SK-N-SH treated with all-trans-retinoic acid at 6 μM for 48 hours (cell line): Measurements from ENCODE around the gene HOMER1.

Experiments used
- ATAC-seq: fragments of 200-7000 bp; cut with Tn5 transposase; 3 replicates; pipeline ENCODE4 v1.9.1; 2020; ENCODE audit warnings: mild to moderate bottlenecking, moderate library complexity
- ARNTL ChIP-seq: fragments of 450-650 bp; formaldehyde crosslinking; IDR thresholded peaks from 2 replicates; pipeline ENCODE4 v1.5.0; 2020; ENCODE audit warnings: low read depth, mild to moderate bottlenecking, moderate library complexity, borderline replicate concordance
- CREB5 ChIP-seq: fragments of 250-450 bp; sonication (Bioruptor Pico); IDR thresholded peaks from 2 replicates; pipeline ENCODE4 v1.5.1; 2020; ENCODE audit warnings: low read depth, mild to moderate bottlenecking, moderate library complexity
- CSRNP3 ChIP-seq: fragments of 250-450 bp; sonication (Bioruptor Pico); IDR thresholded peaks from 2 replicates; pipeline ENCODE4 v1.5.1; 2021; ENCODE audit warnings: mild to moderate bottlenecking, moderate library complexity
- ESRRG ChIP-seq: fragments of 250-450 bp; sonication (Bioruptor Pico); IDR thresholded peaks from 2 replicates; pipeline ENCODE4 v1.6.1; 2021; ENCODE audit warnings: mild to moderate bottlenecking
- ISL1 ChIP-seq: fragments of 250-450 bp; sonication (Bioruptor Pico); IDR thresholded peaks from 2 replicates; pipeline ENCODE4 v2.1.2; 2022; ENCODE audit warnings: mild to moderate bottlenecking, moderate library complexity
- OSR1 ChIP-seq: fragments of 250-450 bp; sonication (Bioruptor Pico); IDR thresholded peaks from 2 replicates; pipeline ENCODE4 v1.8.0; 2022; ENCODE audit warnings: moderate library complexity, mild to moderate bottlenecking, inconsistent platforms
- POU6F1 ChIP-seq: fragments of 250-450 bp; sonication (Bioruptor Pico); IDR thresholded peaks from 2 replicates; pipeline ENCODE4 v1.8.0; 2021; ENCODE audit warnings: low read depth, mild to moderate bottlenecking, moderate library complexity, borderline replicate concordance
- PPARA ChIP-seq: fragments of 250-450 bp; sonication (Bioruptor Pico); IDR thresholded peaks from 2 replicates; pipeline ENCODE4 v1.5.0; 2020; ENCODE audit warnings: mild to moderate bottlenecking, borderline replicate concordance
- SNAI2 ChIP-seq: fragments of 250-450 bp; sonication (Bioruptor Pico); IDR thresholded peaks from 2 replicates; pipeline ENCODE4 v1.5.0; 2020; ENCODE audit warnings: mild to moderate bottlenecking, moderate library complexity
- TCF4 ChIP-seq: fragments of 250-450 bp; sonication (Bioruptor Pico); IDR thresholded peaks from 2 replicates; pipeline ENCODE4 v1.8.0; 2021; ENCODE audit warnings: mild to moderate bottlenecking, moderate library complexity, borderline replicate concordance
- TOX ChIP-seq: fragments of 250-450 bp; sonication (Bioruptor Pico); IDR thresholded peaks from 2 replicates; pipeline ENCODE4 v1.8.0; 2021; ENCODE audit warnings: mild to moderate bottlenecking, moderate library complexity, borderline replicate concordance
- TSHZ2 ChIP-seq: fragments of 250-450 bp; sonication (Bioruptor Pico); IDR thresholded peaks from 2 replicates; pipeline ENCODE4 v1.5.0; 2020; ENCODE audit warnings: mild to moderate bottlenecking, moderate library complexity
- ZFP3 ChIP-seq: fragments of 250-450 bp; sonication (Bioruptor Pico); IDR thresholded peaks from 2 replicates; pipeline ENCODE4 v1.5.0; 2020; ENCODE audit warnings: mild to moderate bottlenecking, moderate library complexity
- ZFP30 ChIP-seq: fragments of 450-650 bp; formaldehyde crosslinking; IDR thresholded peaks from 2 replicates; pipeline ENCODE4 v1.5.0; 2022; ENCODE audit warnings: mild to moderate bottlenecking, moderate library complexity
- ZNF8 ChIP-seq: fragments of 450-650 bp; formaldehyde crosslinking; IDR thresholded peaks from 2 replicates; pipeline ENCODE4 v1.5.0; 2020; ENCODE audit warnings: mild to moderate bottlenecking, moderate library complexity

The HOMER1 gene

GRCh38 chr5:79529110-79529509 lies 15.2 kb upstream of the HOMER1 start (continued):
- TF ChIP-seq TSHZ2 (CRISPR knock-in tag) = no peak
- no peak for TF ChIP-seq POU6F1

GRCh38 chr5:79527431-79527830 lies 13.5 kb upstream of the HOMER1 start:
- TF ChIP-seq TOX (CRISPR knock-in tag) = no peak
- TF ChIP-seq PPARA (CRISPR knock-in tag) = no peak
- no peak for TF ChIP-seq CSRNP3 (CRISPR knock-in tag)
- no peak for TF ChIP-seq OSR1
- no peak for TF ChIP-seq CREB5 (CRISPR knock-in tag)
- ATAC-seq = no peak

- TF ChIP-seq SNAI2 (CRISPR knock-in tag) (no peak), PPARA (CRISPR knock-in tag) (no peak), CREB5 (CRISPR knock-in tag) (no peak), POU6F1 (no peak), ZFP3 (CRISPR knock-in tag) (no peak), ISL1 (no peak), ARNTL (CRISPR knock-in tag) (no peak), OSR1 (no peak), TSHZ2 (CRISPR knock-in tag) (no peak)
Observed at GRCh38 chr5:79526928-79527327, 13.0 kb upstream of the HOMER1 start.

GRCh38 chr5:79526493-79526892 lies 12.6 kb upstream of the HOMER1 start:
- TF ChIP-seq ZFP3 (CRISPR knock-in tag) = no peak
- no peak for TF ChIP-seq TOX (CRISPR knock-in tag)
- TF ChIP-seq SNAI2 (CRISPR knock-in tag) = no peak
- TF ChIP-seq TSHZ2 (CRISPR knock-in tag) = no peak
- TF ChIP-seq CSRNP3 (CRISPR knock-in tag) = no peak
- no peak for TF ChIP-seq ZNF8 (CRISPR knock-in tag)
- no peak for TF ChIP-seq TCF4 (CRISPR knock-in tag)
- TF ChIP-seq ZFP30 = no peak
- no peak for TF ChIP-seq OSR1
- TF ChIP-seq ESRRG = no peak
- no peak for ATAC-seq

More at GRCh38 chr5:79526928-79527327, 13.0 kb upstream of the HOMER1 start:
- no peak for ATAC-seq
